GM12891 (cell line): ENCODE results near the gene ZNRF1.

ENCODE experiments used
- POLR2A ChIP-seq: IDR thresholded peaks from 2 replicates; pipeline ENCODE4 v1.6.1; 2011; ENCODE audit warnings: low read depth, low read length, control low read depth
- POLR2AphosphoS5 ChIP-seq: IDR thresholded peaks from 2 replicates; pipeline ENCODE4 v1.6.1; 2011; ENCODE audit warnings: low read depth, low read length, control low read depth
- POU2F2 ChIP-seq: IDR thresholded peaks from 2 replicates; pipeline ENCODE4 v1.6.1; 2011; ENCODE audit warnings: low read depth, mild to moderate bottlenecking, control low read depth, low read length, moderate library complexity
- TAF1 ChIP-seq: IDR thresholded peaks from 2 replicates; pipeline ENCODE4 v1.6.1; 2011; ENCODE audit warnings: low read depth, low read length, control low read depth

DNA sequence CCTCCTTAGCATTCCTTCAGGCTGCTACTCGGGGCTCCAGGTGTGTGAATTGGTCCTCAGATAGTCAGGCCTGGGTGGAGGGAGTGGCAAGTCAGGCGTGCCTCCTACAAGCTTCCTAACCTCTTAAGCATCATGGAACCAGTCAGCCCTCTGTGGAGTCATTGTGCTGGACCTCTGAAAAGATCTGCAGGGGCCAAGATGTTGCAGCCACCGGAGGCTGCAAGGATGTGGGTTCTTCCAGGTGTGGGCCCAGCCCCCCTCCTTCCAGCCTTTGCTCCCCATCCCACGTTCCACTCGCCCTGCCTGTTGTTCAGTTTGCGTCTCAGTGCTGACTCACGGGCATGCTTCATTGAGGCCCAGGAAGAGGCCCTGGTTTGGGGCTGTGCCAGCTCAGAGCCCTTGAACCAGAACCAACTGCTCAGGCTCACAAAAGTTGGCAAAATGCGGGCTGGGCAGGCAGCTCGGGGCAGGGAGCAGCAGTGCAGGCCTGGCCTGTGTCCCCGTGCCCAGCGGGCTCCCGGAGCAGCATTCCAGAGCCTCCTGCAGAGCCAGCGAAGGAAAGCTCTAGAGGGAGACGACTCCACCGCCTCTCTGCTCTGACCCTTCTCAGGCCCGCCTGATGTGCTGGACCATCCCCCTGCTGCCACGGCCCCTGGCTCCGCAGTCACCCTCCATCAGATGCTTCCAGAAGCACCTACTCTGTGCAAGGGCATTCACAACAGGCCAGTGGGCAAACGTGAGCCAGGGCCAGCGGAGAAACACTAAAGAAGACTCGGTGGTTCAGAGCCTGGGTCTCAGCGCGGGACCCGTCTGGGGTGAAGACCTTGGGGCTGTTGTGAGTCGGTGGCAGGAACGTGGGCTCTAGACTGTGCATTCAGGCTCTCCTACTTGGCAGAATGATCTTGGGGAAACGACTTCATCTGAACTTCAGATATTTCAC, 110.2 kb downstream of the ZNRF1 start:
- TF ChIP-seq TAF1 (no peak), POLR2A (no peak), POLR2AphosphoS5 (no peak), POU2F2 (no peak)
